ENCODE data around the gene MPPED1.

- TF ChIP-seq, protein P1, sequence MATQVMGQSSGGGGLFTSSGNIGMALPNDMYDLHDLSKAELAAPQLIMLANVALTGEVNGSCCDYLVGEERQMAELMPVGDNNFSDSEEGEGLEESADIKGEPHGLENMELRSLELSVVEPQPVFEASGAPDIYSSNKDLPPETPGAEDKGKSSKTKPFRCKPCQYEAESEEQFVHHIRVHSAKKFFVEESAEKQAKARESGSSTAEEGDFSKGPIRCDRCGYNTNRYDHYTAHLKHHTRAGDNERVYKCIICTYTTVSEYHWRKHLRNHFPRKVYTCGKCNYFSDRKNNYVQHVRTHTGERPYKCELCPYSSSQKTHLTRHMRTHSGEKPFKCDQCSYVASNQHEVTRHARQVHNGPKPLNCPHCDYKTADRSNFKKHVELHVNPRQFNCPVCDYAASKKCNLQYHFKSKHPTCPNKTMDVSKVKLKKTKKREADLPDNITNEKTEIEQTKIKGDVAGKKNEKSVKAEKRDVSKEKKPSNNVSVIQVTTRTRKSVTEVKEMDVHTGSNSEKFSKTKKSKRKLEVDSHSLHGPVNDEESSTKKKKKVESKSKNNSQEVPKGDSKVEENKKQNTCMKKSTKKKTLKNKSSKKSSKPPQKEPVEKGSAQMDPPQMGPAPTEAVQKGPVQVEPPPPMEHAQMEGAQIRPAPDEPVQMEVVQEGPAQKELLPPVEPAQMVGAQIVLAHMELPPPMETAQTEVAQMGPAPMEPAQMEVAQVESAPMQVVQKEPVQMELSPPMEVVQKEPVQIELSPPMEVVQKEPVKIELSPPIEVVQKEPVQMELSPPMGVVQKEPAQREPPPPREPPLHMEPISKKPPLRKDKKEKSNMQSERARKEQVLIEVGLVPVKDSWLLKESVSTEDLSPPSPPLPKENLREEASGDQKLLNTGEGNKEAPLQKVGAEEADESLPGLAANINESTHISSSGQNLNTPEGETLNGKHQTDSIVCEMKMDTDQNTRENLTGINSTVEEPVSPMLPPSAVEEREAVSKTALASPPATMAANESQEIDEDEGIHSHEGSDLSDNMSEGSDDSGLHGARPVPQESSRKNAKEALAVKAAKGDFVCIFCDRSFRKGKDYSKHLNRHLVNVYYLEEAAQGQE (IDR thresholded peaks at IDR 0.05) = no peak
- TF ChIP-seq, protein P2, sequence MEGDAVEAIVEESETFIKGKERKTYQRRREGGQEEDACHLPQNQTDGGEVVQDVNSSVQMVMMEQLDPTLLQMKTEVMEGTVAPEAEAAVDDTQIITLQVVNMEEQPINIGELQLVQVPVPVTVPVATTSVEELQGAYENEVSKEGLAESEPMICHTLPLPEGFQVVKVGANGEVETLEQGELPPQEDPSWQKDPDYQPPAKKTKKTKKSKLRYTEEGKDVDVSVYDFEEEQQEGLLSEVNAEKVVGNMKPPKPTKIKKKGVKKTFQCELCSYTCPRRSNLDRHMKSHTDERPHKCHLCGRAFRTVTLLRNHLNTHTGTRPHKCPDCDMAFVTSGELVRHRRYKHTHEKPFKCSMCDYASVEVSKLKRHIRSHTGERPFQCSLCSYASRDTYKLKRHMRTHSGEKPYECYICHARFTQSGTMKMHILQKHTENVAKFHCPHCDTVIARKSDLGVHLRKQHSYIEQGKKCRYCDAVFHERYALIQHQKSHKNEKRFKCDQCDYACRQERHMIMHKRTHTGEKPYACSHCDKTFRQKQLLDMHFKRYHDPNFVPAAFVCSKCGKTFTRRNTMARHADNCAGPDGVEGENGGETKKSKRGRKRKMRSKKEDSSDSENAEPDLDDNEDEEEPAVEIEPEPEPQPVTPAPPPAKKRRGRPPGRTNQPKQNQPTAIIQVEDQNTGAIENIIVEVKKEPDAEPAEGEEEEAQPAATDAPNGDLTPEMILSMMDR (IDR thresholded peaks at IDR 0.05; ENCODE audit: low read depth, low read length, missing input control) = no peak
- TF ChIP-seq RAD21 (IDR thresholded peaks at IDR 0.05) (no peak), EGR1 (IDR thresholded peaks at IDR 0.05; ENCODE audit: low read depth in 2 of 2) (no peak), TAF1 (conservative IDR thresholded peaks at IDR 0.05) (no peak), JUND (IDR thresholded peaks at IDR 0.05) (no peak), YY1 (IDR thresholded peaks at IDR 0.05) (no peak), SP1 (IDR thresholded peaks at IDR 0.05) (no peak), HNF4G (IDR thresholded peaks at IDR 0.05) (no peak)
- TF ChIP-seq, protein P3, sequence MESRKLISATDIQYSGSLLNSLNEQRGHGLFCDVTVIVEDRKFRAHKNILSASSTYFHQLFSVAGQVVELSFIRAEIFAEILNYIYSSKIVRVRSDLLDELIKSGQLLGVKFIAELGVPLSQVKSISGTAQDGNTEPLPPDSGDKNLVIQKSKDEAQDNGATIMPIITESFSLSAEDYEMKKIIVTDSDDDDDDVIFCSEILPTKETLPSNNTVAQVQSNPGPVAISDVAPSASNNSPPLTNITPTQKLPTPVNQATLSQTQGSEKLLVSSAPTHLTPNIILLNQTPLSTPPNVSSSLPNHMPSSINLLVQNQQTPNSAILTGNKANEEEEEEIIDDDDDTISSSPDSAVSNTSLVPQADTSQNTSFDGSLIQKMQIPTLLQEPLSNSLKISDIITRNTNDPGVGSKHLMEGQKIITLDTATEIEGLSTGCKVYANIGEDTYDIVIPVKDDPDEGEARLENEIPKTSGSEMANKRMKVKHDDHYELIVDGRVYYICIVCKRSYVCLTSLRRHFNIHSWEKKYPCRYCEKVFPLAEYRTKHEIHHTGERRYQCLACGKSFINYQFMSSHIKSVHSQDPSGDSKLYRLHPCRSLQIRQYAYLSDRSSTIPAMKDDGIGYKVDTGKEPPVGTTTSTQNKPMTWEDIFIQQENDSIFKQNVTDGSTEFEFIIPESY (IDR thresholded peaks at IDR 0.05) = no peak
Observed at GRCh38 chr22:43544289-43544673, 132.5 kb downstream of the MPPED1 start.

Measured in liver (tissue), 3 donors.